ENCODE measurements around the gene RAB29. TPM values are rescaled to one million over a fixed set of nuclear protein-coding genes. Genes with fewer than 3 reads are reported as not detected.

RAB29 gene
- total and polyA plus RNA-seq, 8 donors, result 4.7 to 38.4 (median 11.5) TPM

- intact Hi-C loops (cut with DNase I; ENCODE audit: low total_unique reads), result loop anchor here (10.0 kb wide), 1 partner anchor 55 kb away; no protein-coding TSS in a partner anchor
- no peak overlapping the region for H3K27ac ChIP-seq
- peaks cover 47 to 96% (median 88%) of the 10 kb centered on the region in 4 donors for H3K36me3 ChIP-seq
- no peaks in the 10 kb centered on the region for H3K27me3 ChIP-seq
- peaks cover 0 to 26% (median 4%) of the 10 kb centered on the region in 4 donors for H3K4me1 ChIP-seq
- no peak overlapping the region for H3K4me3 ChIP-seq
- no peaks in the 10 kb centered on the region for H3K9me3 ChIP-seq
- no peak for DNase-seq
- no peak for TF ChIP-seq POLR2A (IDR thresholded peaks at IDR 0.05)
- no peak for TF ChIP-seq POLR2AphosphoS5 (IDR thresholded peaks at IDR 0.05)
- TF ChIP-seq EP300 (IDR thresholded peaks at IDR 0.05), result no peak
- no peak for TF ChIP-seq CTCF (IDR thresholded peaks at IDR 0.05)
Observed at GRCh38 chr1:205719762-205720161, 55.5 kb downstream of the RAB29 start.

GRCh38 chr1:205719015-205719414, 56.3 kb downstream of the RAB29 start:
- TF ChIP-seq POLR2A (IDR thresholded peaks at IDR 0.05) (no peak), EP300 (IDR thresholded peaks at IDR 0.05) (no peak), POLR2AphosphoS5 (IDR thresholded peaks at IDR 0.05) (no peak), CTCF (IDR thresholded peaks at IDR 0.05) (no peak)
- Histone ChIP-seq H3K36me3 (peaks cover 47 to 91% (median 88%) of the 10 kb centered on the region in 4 donors), H3K27ac (no peak overlapping the region), H3K9me3 (no peaks in the 10 kb centered on the region), H3K4me1 (peaks cover 5 to 33% (median 7%) of the 10 kb centered on the region in 4 donors), H3K27me3 (no peaks in the 10 kb centered on the region), H3K4me3 (no peak overlapping the region)
- intact Hi-C loops (cut with DNase I; ENCODE audit: low total_unique reads), result loop anchor here (10.0 kb wide), 1 partner anchor 54 kb away; no protein-coding TSS in a partner anchor
- WGBS, 5 donors, result 49 to 62% (median 56%) methylated on average over 3 of the region's 3 CpGs
- no peak for DNase-seq

Small RNAs within 50 kb of the gene (small RNA-seq; reads per million reads assigned to genes)
- gene RF00139, result 0 reads per million in 4 donors

Other genes starting within 250 kb of the RAB29 start
- gene ELK4, start 143.5 kb downstream of the RAB29 start, total RNA-seq, result 10 to 100 TPM in 4 of 5 donors, 1 to 10 TPM in 1; 8.0 to 38.7 (median 18.1) TPM
- 1 to 10 TPM; 3.5 to 4.1 (median 4.0) TPM for gene ELK4, start 143.5 kb downstream of the RAB29 start, polyA plus RNA-seq
- 10 to 100 TPM in 3 of 5 donors, 1 to 10 TPM in 2; 4.5 to 30.1 (median 21.4) TPM for gene SLC45A3, start 95.0 kb downstream of the RAB29 start, total RNA-seq
- gene SLC45A3, start 95.0 kb downstream of the RAB29 start, polyA plus RNA-seq, result 1 to 10 TPM; 1.6 to 8.2 (median 3.8) TPM
- gene NUCKS1, start 25.3 kb downstream of the RAB29 start, total RNA-seq, result 100 to 1,000 TPM in 2 of 5 donors, 10 to 100 TPM in 3; 35.6 to 330 (median 59.1) TPM
- gene NUCKS1, start 25.3 kb downstream of the RAB29 start, polyA plus RNA-seq, result 10 to 100 TPM; 28.0 to 44.3 (median 38.8) TPM
- gene SLC41A1, start 37.7 kb upstream of the RAB29 start, total RNA-seq, result 10 to 100 TPM in 4 of 5 donors, 1 to 10 TPM in 1; 9.0 to 46.2 (median 24.4) TPM
- 10 to 100 TPM in 1 of 3 donors, 1 to 10 TPM in 2; 8.2 to 13.2 (median 9.0) TPM for gene SLC41A1, start 37.7 kb upstream of the RAB29 start, polyA plus RNA-seq
- 10 to 100 TPM in 1 of 5 donors, 1 to 10 TPM in 3, not detected in 1; 1.2 to 12.3 (median 3.1) TPM for gene PM20D1, start 74.7 kb upstream of the RAB29 start, total RNA-seq
- 1 to 10 TPM in 1 of 3 donors, under 1 TPM in 1, not detected in 1; 0.45 to 3.6 TPM for gene PM20D1, start 74.7 kb upstream of the RAB29 start, polyA plus RNA-seq
- gene SLC26A9, start 168.0 kb upstream of the RAB29 start, total RNA-seq, result 10 to 100 TPM in 4 of 5 donors, not detected in 1; 30.0 to 63.0 (median 36.4) TPM
- gene SLC26A9, start 168.0 kb upstream of the RAB29 start, polyA plus RNA-seq, result 10 to 100 TPM in 1 of 3 donors, 1 to 10 TPM in 2; 7.9 to 13.3 (median 9.2) TPM
- 10 to 100 TPM in 1 of 5 donors, 1 to 10 TPM in 2, under 1 TPM in 1, not detected in 1; 0.89 to 14.0 (median 4.6) TPM for gene RAB7B, start 227.9 kb upstream of the RAB29 start, total RNA-seq
- gene RAB7B, start 227.9 kb upstream of the RAB29 start, polyA plus RNA-seq, result 1 to 10 TPM; 3.4 to 8.2 (median 6.2) TPM
- gene CTSE, start 248.4 kb upstream of the RAB29 start, total RNA-seq, result 100 to 1,000 TPM in 3 of 5 donors, 10 to 100 TPM in 1, 1 to 10 TPM in 1; 6.7 to 966 (median 142) TPM
- gene CTSE, start 248.4 kb upstream of the RAB29 start, polyA plus RNA-seq, result 100 to 1,000 TPM in 2 of 3 donors, 10 to 100 TPM in 1; 40.2 to 361 (median 133) TPM

Measured in stomach (tissue), 9 donors.